Erythroblast (primary cell): ENCODE measurements around the gene AKAP8L.

Experiments
- GATA1 ChIP-seq: IDR thresholded peaks from 2 replicates; pipeline ENCODE4 v1.6.1; 2011; ENCODE audit warnings: low read depth, mild to moderate bottlenecking, control low read depth, low read length, moderate library complexity
- POLR2A ChIP-seq: IDR thresholded peaks from 2 replicates; pipeline ENCODE4 v1.6.1; 2011; ENCODE audit warnings: mild to moderate bottlenecking, low read length

DNA sequence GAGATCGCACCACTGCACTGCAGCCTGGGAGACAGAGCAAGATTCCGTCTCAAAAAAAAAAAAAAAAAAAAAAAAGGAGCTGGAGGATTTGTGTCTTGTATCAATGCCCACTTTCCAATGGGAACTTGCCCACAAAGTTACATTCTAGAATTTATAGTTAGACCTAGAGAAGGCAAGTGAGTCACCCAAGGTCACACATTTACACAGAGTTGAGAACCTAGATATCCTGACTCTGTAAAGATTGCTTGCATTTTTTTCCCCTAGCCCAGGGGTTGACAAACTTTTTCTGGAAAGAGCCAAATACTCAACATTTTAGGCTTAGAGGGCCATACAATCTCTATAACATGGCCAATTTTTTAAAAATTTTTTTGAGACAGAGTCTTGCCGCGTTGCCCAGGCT lies 78.7 kb downstream of the AKAP8L start:
- no peak for TF ChIP-seq POLR2A
- TF ChIP-seq GATA1 = no peak
